Large intestine (tissue), 3 donors: Measurements from ENCODE around the gene ROBO2. TPM values are rescaled to one million over a fixed set of nuclear protein-coding genes. Genes with fewer than 3 reads are reported as not detected.

ENCODE experiments used
- DNase-seq, 2 donors: peaks; one replicate each; pipeline versions ENCODE4 v3.0.0 to v3.0.0-alpha.2; 2013
- H3K27ac ChIP-seq: one replicate; pipeline ENCODE4 v1.5.1; 2013; ENCODE audit warnings: low read length
- H3K27me3 ChIP-seq: 2 replicates; pipeline ENCODE4 v1.6.1; 2013; ENCODE audit warnings: low read length; ENCODE audit not compliant: control insufficient read depth, insufficient read depth
- H3K36me3 ChIP-seq: 2 replicates; pipeline ENCODE4 v1.6.1; 2013; ENCODE audit warnings: low read length; ENCODE audit not compliant: control insufficient read depth, insufficient read depth
- H3K4me1 ChIP-seq: one replicate; pipeline ENCODE4 v1.6.1; 2013; ENCODE audit warnings: low read length; ENCODE audit not compliant: control insufficient read depth, insufficient read depth
- H3K4me3 ChIP-seq: one replicate; pipeline ENCODE4 v1.5.1; 2013; ENCODE audit warnings: low read length
- H3K9me3 ChIP-seq: one replicate; pipeline ENCODE4 v1.6.1; 2013; ENCODE audit warnings: mild to moderate bottlenecking, low read depth, low read length, moderate library complexity; ENCODE audit not compliant: control insufficient read depth
- WGBS: methylation state at CpG from one replicate; pipeline ENCODE4 v1.1.5; 2013; ENCODE audit warnings: low lambda C conversion rate; ENCODE audit not compliant: insufficient coverage; 5-methylcytosine and 5-hydroxymethylcytosine counted together
- polyA plus RNA-seq: library from polyadenylated mRNA; unstranded; fragments of 120-200 nt; gene quantifications from one replicate; pipeline ENCODE4 v1.2.1, GENCODE V29; 2013

Gene ROBO2
- polyA plus RNA-seq, 1 donor: 9.6 TPM

DNA sequence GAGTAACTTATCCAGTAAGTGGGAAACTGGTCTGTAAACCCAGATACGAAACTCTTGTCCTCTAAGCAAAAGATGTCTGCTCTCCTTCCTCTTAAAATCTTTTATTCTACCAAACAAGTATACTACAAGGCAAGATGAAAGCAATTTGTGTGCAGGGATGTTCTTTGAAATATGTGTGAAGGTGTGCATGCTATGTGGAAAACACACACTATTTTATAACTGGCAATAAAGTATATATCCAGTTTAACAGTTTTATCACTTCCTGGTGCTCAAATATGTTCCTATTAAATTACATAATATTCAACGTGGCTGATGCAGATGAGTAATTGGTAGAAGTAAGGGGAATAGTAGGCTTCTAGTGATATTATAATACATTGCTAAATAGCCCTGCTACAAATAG lies 566.5 kb downstream of the ROBO2 start:
- no peak overlapping the region for H3K27ac ChIP-seq
- no peaks in the 10 kb centered on the region for H3K27me3 ChIP-seq
- H3K9me3 ChIP-seq: no peaks in the 10 kb centered on the region
- H3K4me3 ChIP-seq: no peak overlapping the region
- no peaks in the 10 kb centered on the region for H3K4me1 ChIP-seq
- DNase-seq: no peak
- peaks cover 6% of the 10 kb centered on the region for H3K36me3 ChIP-seq
- WGBS: no CpG with 5 or more reads among the region's 2 CpGs

DNA sequence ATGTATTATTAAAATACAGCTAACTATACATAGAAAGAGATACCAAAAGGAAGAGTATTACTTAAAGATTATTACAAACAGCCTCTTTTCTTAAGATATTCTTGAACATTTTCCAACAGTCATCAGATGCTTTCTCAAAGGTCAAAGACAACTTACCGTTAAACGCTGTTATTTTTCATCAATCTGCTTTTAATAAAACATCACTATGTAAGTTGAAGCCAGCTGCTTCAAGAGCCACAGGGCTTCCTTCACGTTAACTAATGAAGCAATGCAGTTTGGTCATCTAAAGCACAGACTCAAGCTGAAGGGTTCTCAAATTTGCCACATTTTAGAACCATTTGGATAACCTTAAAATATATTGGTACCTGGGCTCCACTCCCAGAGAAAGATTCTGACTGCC lies 578.8 kb downstream of the ROBO2 start:
- H3K27me3 ChIP-seq: no peaks in the 10 kb centered on the region
- H3K27ac ChIP-seq: no peak overlapping the region
- H3K4me1 ChIP-seq: no peaks in the 10 kb centered on the region
- no peak for DNase-seq
- H3K36me3 ChIP-seq: peaks cover 3% of the 10 kb centered on the region
- WGBS: 80% methylated on average over 1 of the region's 3 CpGs
- no peak overlapping the region for H3K4me3 ChIP-seq
- no peaks in the 10 kb centered on the region for H3K9me3 ChIP-seq

DNA sequence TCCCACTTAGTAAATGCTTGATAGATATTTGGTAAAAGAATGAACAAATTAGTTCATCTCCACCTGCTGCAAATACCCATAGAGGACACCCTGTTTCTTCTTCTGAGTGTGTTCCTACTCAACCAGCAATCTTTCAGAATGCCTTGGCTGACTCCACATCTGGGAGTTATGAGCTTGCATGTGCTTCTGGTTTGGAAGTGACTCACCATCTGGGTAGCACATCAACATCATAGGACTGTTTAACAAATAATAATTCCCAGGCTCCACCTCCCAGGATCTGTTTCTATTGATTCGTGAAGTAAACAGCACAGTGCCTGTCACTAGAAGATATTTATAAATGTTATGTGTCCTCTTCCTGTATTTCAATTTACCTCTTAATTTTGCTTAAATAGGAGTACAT lies 580.1 kb downstream of the ROBO2 start:
- Histone ChIP-seq H3K4me3 (no peak overlapping the region), H3K9me3 (no peaks in the 10 kb centered on the region), H3K27me3 (no peaks in the 10 kb centered on the region), H3K4me1 (no peaks in the 10 kb centered on the region), H3K36me3 (peaks cover 3% of the 10 kb centered on the region), H3K27ac (no peak overlapping the region)
- WGBS: 100% methylated on average over 1 of the region's 1 CpG
- no peak for DNase-seq

DNA sequence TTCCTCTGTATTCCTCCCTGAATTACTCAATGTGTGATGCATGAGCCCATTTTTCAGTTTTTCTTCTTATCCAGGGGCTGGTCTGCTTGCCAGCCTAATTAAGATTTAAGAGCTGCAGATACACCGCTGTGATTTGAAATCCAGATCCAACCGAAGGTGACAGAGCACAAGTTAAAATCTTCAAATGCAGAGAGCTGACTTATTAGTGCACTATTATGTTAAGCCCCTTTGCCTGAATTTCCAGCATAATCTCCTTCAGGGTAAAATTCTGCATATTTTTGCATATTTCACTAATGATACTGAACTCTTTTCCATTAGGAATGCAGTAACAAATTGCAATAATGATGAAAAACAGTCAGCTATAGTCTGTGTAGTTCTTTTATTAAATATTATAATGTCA lies 583.6 kb downstream of the ROBO2 start:
- no peak for DNase-seq
- WGBS: no CpG with 5 or more reads among the region's 2 CpGs
- Histone ChIP-seq H3K4me1 (no peaks in the 10 kb centered on the region), H3K27me3 (no peaks in the 10 kb centered on the region), H3K27ac (no peak overlapping the region), H3K4me3 (no peak overlapping the region), H3K36me3 (no peaks in the 10 kb centered on the region), H3K9me3 (no peaks in the 10 kb centered on the region)

DNA sequence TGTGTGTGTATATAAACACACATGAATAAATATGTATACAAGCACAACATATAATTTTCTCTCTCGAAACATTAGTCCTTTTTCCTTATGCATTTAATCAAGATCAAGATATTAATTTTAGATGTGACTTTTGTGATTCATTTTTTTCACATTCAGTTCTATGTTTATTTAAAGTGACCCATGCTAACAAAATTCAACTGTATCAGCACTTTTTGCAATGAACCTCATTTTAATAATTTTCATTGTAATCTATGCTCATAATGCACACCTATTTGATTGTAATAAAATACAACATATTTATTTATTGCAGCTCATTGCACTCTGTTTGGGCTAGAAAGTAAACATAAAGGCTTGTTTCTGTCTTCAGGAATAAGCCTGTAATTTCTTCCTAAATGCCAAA lies 586.3 kb downstream of the ROBO2 start:
- H3K4me3 ChIP-seq: no peak overlapping the region
- no peaks in the 10 kb centered on the region for H3K4me1 ChIP-seq
- DNase-seq: no peak
- H3K27ac ChIP-seq: no peak overlapping the region
- H3K9me3 ChIP-seq: no peaks in the 10 kb centered on the region
- no peaks in the 10 kb centered on the region for H3K36me3 ChIP-seq
- 75% methylated on average over 1 of the region's 1 CpG for WGBS
- H3K27me3 ChIP-seq: no peaks in the 10 kb centered on the region

DNA sequence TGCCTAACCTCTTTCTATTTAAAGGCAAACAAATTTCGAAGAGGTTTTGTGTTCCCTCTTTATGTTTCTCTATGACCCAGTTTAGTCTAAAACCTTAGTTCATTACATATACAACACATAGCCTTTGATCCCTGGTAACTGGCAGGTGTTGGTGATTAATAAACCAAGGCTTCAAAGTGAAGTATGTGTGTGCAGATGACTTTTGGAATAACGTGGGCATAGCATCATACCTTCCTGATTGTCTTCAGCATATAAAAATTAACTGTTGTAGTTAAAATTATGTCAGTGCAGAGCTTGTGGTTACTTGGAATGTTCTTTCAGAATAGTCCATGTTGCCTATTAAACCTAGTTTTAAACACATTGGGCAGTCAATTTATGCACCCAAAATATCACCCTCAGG lies 608.3 kb downstream of the ROBO2 start:
- Histone ChIP-seq H3K27me3 (no peaks in the 10 kb centered on the region), H3K4me3 (no peak overlapping the region), H3K36me3 (no peaks in the 10 kb centered on the region), H3K27ac (no peak overlapping the region), H3K9me3 (no peaks in the 10 kb centered on the region), H3K4me1 (no peaks in the 10 kb centered on the region)
- WGBS: no CpG with 5 or more reads among the region's 2 CpGs
- no peak for DNase-seq

DNA sequence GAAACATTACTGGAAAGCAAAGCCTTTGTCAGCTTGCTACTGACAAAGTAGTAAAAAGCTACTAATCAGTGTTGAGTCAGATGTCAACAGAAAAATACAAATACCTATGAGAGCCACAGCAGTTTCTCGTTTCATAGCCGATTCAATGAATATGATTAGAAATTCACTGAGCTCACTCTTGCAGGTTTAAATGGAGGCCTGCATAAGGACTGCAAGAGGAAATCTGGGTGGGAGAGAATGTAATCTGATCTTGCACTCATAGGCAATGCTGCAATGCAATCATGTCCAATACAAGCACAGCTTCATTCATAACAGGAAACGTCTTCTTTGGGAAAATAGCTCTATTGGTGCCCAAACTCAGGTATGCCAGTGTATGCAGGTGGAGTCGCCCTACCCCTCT lies 608.8 kb downstream of the ROBO2 start:
- Histone ChIP-seq H3K9me3 (no peaks in the 10 kb centered on the region), H3K4me1 (no peaks in the 10 kb centered on the region), H3K36me3 (no peaks in the 10 kb centered on the region), H3K27ac (no peak overlapping the region), H3K27me3 (no peaks in the 10 kb centered on the region), H3K4me3 (no peak overlapping the region)
- no CpG with 5 or more reads among the region's 4 CpGs for WGBS
- no peak for DNase-seq

DNA sequence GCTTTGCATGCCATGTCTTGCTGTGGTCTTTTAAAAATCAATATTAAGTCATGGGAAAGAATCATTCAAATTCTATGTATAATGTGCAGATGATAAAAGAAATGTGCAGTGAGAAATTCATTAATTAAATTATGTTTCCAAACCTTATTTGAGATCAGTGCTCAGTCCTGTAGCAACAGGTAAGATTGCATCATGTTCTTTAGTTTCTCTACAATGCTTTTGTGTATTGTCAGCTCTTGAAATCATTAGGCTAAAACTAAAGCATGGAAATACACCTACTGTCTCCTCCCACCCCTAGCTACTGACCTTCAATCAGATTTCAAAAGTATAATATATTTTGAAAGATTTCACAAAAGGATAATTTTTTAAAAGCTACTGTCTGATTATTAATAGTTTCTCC lies 612.7 kb downstream of the ROBO2 start:
- no peak overlapping the region for H3K27ac ChIP-seq
- no peaks in the 10 kb centered on the region for H3K27me3 ChIP-seq
- H3K4me1 ChIP-seq: no peaks in the 10 kb centered on the region
- no peaks in the 10 kb centered on the region for H3K9me3 ChIP-seq
- DNase-seq: no peak
- H3K4me3 ChIP-seq: no peak overlapping the region
- no peaks in the 10 kb centered on the region for H3K36me3 ChIP-seq

DNA sequence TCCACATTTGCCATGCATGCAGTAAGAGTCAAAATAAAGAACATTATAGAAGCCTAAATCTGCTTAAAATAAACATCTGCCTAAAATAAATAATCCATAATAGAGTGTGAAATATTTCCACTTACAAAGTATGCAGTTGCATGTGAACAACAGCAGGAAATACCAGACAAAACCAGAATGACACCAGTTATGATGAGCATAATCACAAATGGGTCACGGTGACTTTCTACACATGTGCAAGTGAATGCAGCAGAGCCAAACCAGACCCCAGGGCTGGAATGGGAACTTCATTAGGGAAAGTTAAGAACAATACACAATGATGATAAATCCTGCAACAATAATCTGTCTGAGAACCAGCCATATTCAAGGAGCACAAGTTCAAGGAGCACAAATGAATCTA lies 615.5 kb downstream of the ROBO2 start:
- no peak overlapping the region for H3K27ac ChIP-seq
- no CpG with 5 or more reads among the region's 1 CpG for WGBS
- H3K27me3 ChIP-seq: no peaks in the 10 kb centered on the region
- no peaks in the 10 kb centered on the region for H3K4me1 ChIP-seq
- no peaks in the 10 kb centered on the region for H3K9me3 ChIP-seq
- no peak for DNase-seq
- H3K4me3 ChIP-seq: no peak overlapping the region
- H3K36me3 ChIP-seq: no peaks in the 10 kb centered on the region

DNA sequence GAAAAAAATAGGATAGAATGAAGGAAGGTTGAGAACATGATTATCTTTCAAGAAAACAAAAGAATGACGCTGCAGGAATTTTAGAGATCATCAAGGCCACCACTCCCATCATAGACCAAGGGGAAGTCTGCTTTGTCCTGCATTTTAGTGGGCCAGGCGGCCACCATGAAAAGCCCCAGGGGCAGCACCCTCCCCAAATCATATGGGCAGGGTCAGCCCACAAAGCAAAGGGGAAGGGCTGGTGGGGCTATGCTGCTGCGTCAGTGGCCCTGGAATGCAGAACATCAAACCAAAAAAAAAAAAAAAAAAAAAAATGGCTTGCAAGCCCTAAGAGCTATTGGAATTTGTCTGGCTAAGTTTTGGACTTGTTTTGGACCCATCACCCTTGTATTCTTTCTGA lies 620.8 kb downstream of the ROBO2 start:
- Histone ChIP-seq H3K4me3 (no peak overlapping the region), H3K9me3 (no peaks in the 10 kb centered on the region), H3K4me1 (no peaks in the 10 kb centered on the region), H3K27me3 (no peaks in the 10 kb centered on the region), H3K27ac (no peak overlapping the region), H3K36me3 (no peaks in the 10 kb centered on the region)
- WGBS: 80% methylated on average over 1 of the region's 3 CpGs
- DNase-seq: no peak

DNA sequence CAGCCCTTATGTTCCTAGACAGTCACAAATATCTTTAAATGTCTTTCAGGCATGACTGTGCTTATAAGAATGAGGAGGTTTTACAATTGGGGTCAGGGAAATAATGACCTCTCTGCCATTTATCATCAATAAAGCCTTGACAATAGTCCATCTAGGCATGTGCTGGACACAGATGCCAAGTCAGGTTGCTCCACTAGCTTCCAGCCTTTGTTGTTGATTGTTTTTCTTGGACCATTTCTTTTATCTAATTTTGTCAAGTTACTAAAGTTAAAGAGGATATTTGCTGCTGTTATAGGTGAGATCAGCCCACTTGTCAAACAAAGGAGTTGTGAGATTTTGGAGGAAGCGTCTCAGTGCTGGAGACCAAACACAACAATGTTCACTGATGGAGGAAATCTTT lies 628.0 kb downstream of the ROBO2 start:
- DNase-seq: no peak
- no CpG with 5 or more reads among the region's 1 CpG for WGBS

More for the DNA sequence above, 628.0 kb downstream of the ROBO2 start:
- Histone ChIP-seq H3K36me3 (no peaks in the 10 kb centered on the region), H3K4me3 (no peak overlapping the region), H3K27me3 (no peaks in the 10 kb centered on the region), H3K4me1 (no peaks in the 10 kb centered on the region), H3K9me3 (no peaks in the 10 kb centered on the region), H3K27ac (no peak overlapping the region)
